ENCODE data around the gene MUC15.
"Not testable (repeated sequence)": the region's sequence is repeated elsewhere in the genome, so short reads cannot be mapped to it uniquely, and the experiment has no call there.

Gene MUC15, protein sequence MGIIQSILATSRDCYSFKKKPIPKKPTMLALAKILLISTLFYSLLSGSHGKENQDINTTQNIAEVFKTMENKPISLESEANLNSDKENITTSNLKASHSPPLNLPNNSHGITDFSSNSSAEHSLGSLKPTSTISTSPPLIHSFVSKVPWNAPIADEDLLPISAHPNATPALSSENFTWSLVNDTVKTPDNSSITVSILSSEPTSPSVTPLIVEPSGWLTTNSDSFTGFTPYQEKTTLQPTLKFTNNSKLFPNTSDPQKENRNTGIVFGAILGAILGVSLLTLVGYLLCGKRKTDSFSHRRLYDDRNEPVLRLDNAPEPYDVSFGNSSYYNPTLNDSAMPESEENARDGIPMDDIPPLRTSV

DNA sequence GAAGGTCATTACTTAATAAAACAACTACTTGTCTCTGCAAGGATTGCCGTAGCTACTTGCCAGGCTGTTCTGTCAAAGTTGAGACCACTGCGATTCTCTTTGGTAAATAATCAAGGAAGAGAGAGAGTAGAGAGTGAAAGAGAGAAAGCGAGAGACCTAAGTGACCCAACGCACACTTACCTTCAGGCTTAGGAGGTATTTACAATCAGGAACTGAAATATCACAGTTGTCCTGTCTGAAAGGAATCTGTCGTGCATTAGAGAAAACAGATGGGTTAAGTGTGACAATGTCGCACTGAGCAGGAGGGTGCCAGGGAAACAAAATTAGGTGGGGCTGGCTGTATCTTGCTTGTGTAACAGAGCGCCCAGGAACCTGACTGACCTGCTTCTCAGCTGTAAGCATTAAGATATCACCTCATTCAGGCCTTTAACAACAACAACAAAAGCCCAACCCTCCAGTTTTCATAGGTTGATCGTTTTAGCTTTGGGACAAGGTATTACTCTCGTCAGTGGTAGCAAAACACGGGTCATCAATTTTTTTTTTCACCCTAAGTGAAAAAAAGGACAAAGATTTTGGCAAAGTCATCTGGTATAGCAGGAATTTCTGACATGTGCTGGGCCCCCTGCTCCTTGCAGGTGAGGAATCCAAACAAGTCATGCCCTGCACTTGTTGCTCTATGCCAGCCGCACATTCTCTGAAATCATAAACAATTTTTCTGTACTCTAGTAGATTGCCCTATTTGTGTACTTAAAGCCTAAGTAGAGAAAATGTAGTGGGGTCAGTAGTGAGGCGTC, at the start of gene MUC15:
Gene MUC15 (minus strand): TSS at position 403 of the 794 bp plus-strand sequence. CDS start 5,169 bp downstream, outside the sequence.
- DNase-seq (ENCODE audit: low spot score), result no peak

DNA sequence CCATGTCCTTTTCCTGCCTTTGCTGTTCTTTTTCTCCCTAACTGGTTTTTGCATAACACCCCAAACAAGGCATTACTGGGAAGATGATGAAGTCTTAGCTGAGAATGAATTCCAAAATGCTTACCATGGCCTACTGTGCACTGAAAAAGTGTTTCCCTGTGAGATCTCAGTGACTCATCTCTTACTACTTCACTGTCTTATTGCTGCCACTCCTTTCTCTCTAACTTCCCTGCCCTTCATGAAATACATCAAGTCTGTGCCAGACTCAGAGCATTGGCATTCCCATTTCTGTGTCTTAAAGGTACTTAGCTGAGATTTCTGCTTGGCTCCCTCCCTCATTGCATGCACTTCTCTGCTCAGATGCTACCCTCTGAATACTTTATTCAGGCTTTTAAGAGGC, 49.1 kb upstream of the MUC15 start:
- no peak for DNase-seq (ENCODE audit: low spot score)

DNA sequence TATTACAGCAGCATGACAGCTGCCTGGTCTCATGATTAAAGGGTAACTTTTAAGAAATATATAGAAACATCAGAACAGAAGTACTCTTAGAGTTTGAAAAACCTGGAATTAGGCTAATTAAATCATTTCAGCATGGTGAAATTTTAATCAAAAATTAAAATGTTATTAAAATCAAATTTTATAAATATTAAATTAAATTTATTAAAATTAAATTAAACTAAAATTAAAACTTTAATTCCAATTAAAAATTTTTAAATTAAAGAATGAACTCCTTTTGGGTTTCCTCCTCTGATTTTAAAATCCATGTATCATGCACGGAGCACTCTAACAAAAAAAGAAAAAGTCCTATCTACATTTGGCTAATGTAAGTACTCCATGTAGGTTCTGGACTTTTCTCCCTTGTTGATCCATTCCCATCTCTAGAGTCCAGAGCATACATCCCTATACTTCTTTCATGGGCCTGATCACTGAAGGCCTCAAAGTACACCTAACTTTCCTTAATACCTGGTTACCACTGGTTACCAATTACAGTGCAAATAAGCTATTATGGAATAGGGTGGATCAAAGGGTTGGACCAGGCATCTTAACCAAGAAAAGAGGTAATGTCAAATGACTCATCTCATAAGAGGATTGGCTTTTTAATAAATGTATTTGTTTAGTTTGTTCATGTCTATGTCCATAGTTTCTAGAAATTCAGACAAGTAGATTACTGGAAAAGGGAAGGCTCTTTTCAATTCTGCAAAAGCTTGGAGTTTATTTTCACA, 48.4 kb upstream of the MUC15 start:
- DNase-seq (ENCODE audit: low spot score), result no peak

DNA sequence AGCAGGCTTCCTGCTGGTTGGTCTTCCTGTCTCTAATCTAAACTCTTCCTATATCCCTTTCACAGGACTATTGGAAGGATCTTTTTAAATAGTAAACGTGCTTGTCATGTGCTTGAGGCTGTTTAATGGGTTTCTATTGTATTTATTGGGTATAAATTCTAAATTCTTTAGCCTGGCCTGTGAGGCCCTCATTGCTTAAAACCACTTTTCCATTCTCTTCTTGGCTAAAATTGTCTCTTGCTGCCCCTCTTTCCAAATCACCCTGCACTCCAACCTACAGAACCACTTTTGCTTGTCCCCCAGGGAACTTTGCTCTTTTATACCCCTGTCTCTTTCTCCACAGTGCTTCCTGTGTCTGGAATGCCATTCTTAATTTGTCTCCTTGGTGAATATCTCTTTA, 46.4 kb upstream of the MUC15 start:
- no peak for DNase-seq (ENCODE audit: low spot score)

- no peak for DNase-seq (ENCODE audit: low spot score)
These were observed 41.7 kb upstream of the MUC15 start for GRCh38 chr11:26613759-26614158.

DNA sequence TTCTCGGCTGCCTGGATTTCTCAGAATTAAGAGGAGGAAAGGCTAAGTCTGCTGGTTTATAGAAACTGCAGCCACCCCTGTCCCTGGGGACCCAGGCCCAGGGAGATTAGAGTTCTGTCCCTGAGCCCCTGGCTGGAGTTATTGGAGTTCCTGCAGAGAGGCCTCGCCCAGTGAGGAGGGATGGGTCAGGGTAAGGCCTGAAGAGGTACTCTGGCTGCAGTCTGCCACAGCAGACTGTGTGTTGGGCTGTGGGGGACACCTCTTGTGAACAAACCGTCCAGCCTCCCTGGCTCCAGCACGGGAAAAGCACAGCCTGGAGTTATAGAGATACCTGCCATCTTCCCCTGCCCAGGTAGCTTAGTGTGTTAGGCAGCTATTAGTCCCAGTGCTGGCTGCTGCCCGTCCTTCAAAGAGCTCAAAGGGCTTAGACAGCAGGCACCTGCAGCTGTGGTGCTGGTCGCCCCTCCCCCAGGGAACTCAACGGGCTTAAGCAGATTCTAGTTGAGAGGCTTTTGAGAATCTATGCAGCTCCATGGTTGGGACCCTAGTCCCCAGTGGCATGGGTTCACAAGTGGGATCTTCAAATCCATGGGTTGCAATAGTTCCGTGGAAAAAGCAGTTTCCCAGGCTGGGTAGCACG, 36.6 kb upstream of the MUC15 start:
- DNase-seq (ENCODE audit: low spot score), result no peak

DNA sequence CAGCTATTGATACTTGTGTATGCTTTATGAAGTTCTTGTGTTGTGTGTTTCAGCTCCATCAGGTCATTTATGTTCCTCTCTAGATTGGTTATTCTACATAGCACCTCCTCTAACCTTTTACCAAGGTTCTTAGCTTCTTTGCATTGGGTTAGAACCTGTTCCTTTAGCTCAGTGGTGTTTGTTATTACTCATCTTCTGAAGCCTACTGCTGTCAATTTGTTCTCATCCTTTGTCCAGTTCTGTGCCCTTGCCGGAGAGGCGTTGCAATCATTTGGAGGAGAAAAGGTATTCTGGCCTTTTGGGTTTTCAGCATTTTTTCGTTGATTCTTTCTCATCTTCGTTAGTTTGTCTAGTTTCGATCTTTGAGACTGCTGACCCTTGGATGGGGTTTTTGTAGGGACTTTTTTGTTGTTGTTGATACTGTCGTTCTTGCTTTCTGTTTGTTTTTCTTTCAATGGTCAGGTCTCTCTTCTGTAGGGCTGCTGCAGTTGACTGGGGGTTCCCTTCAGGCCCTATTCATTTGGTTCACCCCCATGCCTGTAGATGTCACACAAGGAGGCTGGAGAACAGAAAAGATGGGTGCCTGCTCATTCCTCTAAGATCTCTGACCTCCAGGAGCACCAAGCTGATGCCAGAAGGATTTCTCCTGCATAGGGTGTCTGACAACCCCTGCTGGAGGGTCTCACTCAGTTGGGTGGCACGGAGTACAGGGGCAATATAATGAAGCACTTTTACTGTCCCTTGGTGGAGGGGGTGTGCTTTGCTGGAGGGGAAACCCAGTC, 35.9 kb upstream of the MUC15 start:
- no peak for DNase-seq (ENCODE audit: low spot score)

- no peak for DNase-seq (ENCODE audit: low spot score)
These were observed 27.9 kb upstream of the MUC15 start for GRCh38 chr11:26599876-26600434.

DNA sequence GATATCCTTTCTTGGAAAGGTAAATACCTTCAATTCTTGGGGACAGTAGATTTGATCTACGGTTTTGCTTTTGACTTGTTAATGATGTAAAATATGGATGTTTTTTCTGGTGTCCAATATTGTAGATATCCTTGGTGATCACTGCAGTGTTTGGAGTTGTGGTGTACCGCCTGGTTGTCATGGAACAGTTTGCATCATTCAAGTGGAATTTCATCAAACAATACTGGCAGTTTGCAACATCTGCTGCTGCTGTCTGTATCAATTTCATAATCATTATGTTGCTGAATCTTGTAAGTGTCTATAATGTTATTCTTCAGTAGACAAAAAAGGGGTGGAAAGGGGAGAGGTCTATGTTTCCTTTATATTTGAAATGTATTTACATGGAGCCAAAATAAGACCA, 27.4 kb upstream of the MUC15 start:
- no peak for DNase-seq (ENCODE audit: low spot score)

GRCh38 chr11:26597899-26598298, 25.8 kb upstream of the MUC15 start:
- no peak for DNase-seq (ENCODE audit: low spot score)

GRCh38 chr11:26597049-26597689, 25.1 kb upstream of the MUC15 start:
- DNase-seq (ENCODE audit: low spot score), result not testable (repeated sequence)

GRCh38 chr11:26595207-26595865, 23.3 kb upstream of the MUC15 start:
- DNase-seq (ENCODE audit: low spot score), result not testable (repeated sequence)

- DNase-seq (ENCODE audit: low spot score), result no peak
These were observed 21.6 kb upstream of the MUC15 start for GRCh38 chr11:26593691-26594090.

- no peak for DNase-seq (ENCODE audit: low spot score)
These were observed 15.0 kb upstream of the MUC15 start for GRCh38 chr11:26587073-26587472.

DNA sequence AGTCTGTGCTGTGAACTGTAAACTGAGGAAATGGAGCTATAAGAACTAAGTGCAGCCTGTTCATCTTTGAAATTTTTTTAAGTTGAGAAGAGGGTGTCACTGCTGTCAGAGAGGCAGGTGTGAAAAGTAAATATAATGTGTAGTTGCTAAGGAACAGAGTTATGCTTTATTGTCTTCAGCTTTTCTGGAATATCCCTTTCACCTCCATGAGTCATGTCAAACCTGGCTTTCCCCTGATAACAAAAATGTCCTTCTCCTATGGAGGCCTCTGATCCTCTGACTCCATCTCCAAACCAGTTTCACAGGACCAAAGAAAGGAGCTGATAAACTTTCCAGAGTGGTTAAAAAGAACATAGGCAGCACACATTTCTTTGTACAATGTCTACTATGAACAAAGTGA, 12.8 kb upstream of the MUC15 start:
- no peak for DNase-seq (ENCODE audit: low spot score)

GRCh38 chr11:26583550-26583949, 11.5 kb upstream of the MUC15 start:
- DNase-seq (ENCODE audit: low spot score), result no peak

GRCh38 chr11:26580929-26581328, 8.9 kb upstream of the MUC15 start:
- no peak for DNase-seq (ENCODE audit: low spot score)

DNA sequence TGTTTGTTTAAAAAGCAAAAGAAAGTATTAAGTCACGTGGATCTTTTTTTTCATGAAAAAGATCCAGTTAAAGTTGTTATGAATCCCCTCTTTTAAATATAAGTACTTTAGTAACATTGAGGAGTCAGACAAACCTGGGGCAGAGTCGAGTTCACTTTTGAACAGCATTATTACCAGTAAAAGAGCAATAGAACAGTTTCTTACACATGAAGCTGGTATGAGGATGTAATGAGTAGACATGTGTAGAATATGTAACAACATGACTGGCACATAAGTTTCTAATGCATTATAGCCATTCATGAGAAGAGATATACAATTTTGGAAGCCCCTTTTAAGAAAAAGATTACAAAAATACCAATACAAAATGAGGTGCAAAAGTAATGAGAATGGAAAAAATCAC, 7.6 kb upstream of the MUC15 start:
- DNase-seq (ENCODE audit: low spot score), result no peak

DNA sequence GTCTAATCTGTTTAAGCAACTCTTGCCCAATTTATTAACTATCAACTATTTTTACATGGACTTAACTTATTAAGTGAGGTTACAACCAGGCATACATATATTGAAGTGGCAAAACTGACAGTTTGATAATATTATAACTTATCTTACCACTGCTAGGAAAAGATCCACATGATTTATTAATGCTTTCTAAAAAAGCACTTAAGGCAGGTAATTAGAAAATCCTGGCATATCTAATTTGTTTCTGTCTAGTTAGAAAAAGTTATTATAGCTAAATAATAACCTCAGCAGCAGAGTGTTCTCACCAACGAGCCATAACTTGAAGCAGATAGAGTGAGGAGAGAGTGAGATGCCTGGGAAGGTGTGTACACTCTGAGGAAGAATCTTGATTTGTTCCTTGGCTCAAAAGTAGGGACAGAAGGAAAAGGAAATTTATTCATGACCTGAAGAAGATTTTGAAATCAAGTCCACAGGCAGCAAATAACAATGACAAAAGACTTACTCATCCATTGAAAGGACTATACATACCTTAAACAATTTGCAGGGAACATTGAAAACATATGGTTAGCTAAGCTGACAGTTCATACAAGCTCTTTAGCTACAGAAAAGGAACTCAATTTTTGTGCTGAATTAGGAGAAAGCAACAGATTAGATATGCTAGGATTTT, 7.1 kb upstream of the MUC15 start:
- no peak for DNase-seq (ENCODE audit: low spot score)
